K562 (cell line): Measurements from ENCODE around the gene MADD. TPM values are rescaled to one million over a fixed set of nuclear protein-coding genes. Genes with fewer than 3 reads are reported as not detected.

ENCODE experiments used
- ARID3A ChIP-seq: IDR thresholded peaks from 2 replicates; pipeline ENCODE4 v1.6.1; 2012; ENCODE audit warnings: low read depth, low read length, improper control_type of control experiment, borderline replicate concordance
- CTCFL ChIP-seq: IDR thresholded peaks from 2 replicates; pipeline ENCODE4 v1.6.1; 2011; ENCODE audit warnings: borderline replicate concordance, low read depth, mild to moderate bottlenecking, moderate library complexity, low read length; ENCODE audit not compliant: insufficient read depth, poor library complexity, severe bottlenecking
- ERF ChIP-seq: fragments of 450-650 bp; formaldehyde crosslinking; IDR thresholded peaks from 2 replicates; pipeline ENCODE4 v1.4.0; 2020; ENCODE audit warnings: mild to moderate bottlenecking, mixed read lengths
- KAT7 ChIP-seq: sonication (generic); formaldehyde crosslinking; IDR thresholded peaks from 2 replicates; pipeline ENCODE4 v1.8.0; 2022; ENCODE audit warnings: missing genetic modification reagents, mild to moderate bottlenecking, borderline replicate concordance
- KDM4B ChIP-seq, 2 experiments: fragments of 450-650 bp in 1 of 2; sonication (generic) in 1 of 2; IDR thresholded peaks; 2 replicates each; pipeline ENCODE4 v1.6.1; 2016 to 2017; ENCODE audit warnings: borderline replicate concordance in 2 of 2, antibody characterized with exemption in 1 of 2, low read depth in 1 of 2, mild to moderate bottlenecking in 1 of 2
- MCM5 ChIP-seq: fragments of 450-650 bp; IDR thresholded peaks from 2 replicates; pipeline ENCODE4 v1.6.1; 2016; ENCODE audit warnings: low read depth
- NFIX ChIP-seq: fragments of 250-450 bp; sonication (Bioruptor Pico); IDR thresholded peaks from 2 replicates; pipeline ENCODE4 v1.4.0; 2020; ENCODE audit warnings: low read depth, mild to moderate bottlenecking, moderate library complexity
- NFYB ChIP-seq: IDR thresholded peaks from 2 replicates; pipeline ENCODE4 v1.6.1; 2011; ENCODE audit warnings: mild to moderate bottlenecking, moderate library complexity; ENCODE audit not compliant: insufficient read length; ENCODE audit errors: extremely low read depth
- NR2C2 ChIP-seq, 2 experiments: fragments of 200-800 bp in 1 of 2; sonication (Bioruptor generic) in 1 of 2; sonication (generic) in 1 of 2; formaldehyde crosslinking in 1 of 2; IDR thresholded peaks; 2 replicates each; pipeline versions ENCODE4 v1.6.1 to v1.8.0; 2016 to 2022; ENCODE audit warnings: mild to moderate bottlenecking in 1 of 2, missing compliant biosample characterization in 1 of 2, missing genetic modification characterization in 1 of 2, missing genetic modification reagents in 1 of 2
- PHB ChIP-seq: fragments of 250-450 bp; sonication (Bioruptor Pico); IDR thresholded peaks from 2 replicates; pipeline ENCODE4 v1.5.0; 2021
- RNF2 ChIP-seq: sonication (generic); IDR thresholded peaks from 2 replicates; pipeline ENCODE4 v1.6.1; 2016
- SIN3B ChIP-seq: fragments of 450-650 bp; IDR thresholded peaks from 2 replicates; pipeline ENCODE4 v1.6.1; 2017; ENCODE audit warnings: low read depth, mild to moderate bottlenecking, moderate library complexity
- SIRT6 ChIP-seq: IDR thresholded peaks from one replicate; pipeline ENCODE4 v1.6.1; 2012; ENCODE audit warnings: low read depth, mild to moderate bottlenecking, control low read depth, inconsistent platforms, low read length, moderate library complexity
- SRSF1 ChIP-seq: fragments of 200-400 bp; formaldehyde crosslinking; IDR thresholded peaks from 2 replicates; pipeline ENCODE4 v1.6.1; 2017; ENCODE audit warnings: mild to moderate bottlenecking, low read depth, low read length, moderate library complexity
- ZNF175 ChIP-seq: fragments of 200-800 bp; sonication (Bioruptor generic); IDR thresholded peaks from 2 replicates; pipeline ENCODE4 v1.6.1; 2016; ENCODE audit warnings: low read depth, mild to moderate bottlenecking, missing genetic modification characterization, missing compliant biosample characterization
- polyA plus RNA-seq, 8 experiments: library from polyadenylated mRNA; depleted of rRNA in 4 of 8; stranded (reverse) in 5 of 8; unstranded in 3 of 8; fragments of >200 nt; fragmentation: Nextera tagmentation in 2 of 8; fragmentation: Illumina TruSeq in 1 of 8; extraction: Ambion mirVana in 2 of 8; extraction: Trizol in 1 of 8; gene quantifications; 2 replicates each; pipeline versions ENCODE4 v1.2.1 to v1.2.3, GENCODE V29; 2011 to 2014; ENCODE audit warnings: inconsistent platforms in 1 of 8, missing spikeins in 1 of 8
- total RNA-seq, 7 experiments: library from RNA; depleted of rRNA in 6 of 7; stranded (reverse); fragments of >200 nt in 6 of 7; fragmentation: Illumina TruSeq in 2 of 7; extraction: Trizol in 2 of 7; gene quantifications; 2 replicates each; pipeline versions ENCODE4 v1.2.1 to v1.2.3, GENCODE V29; 2011 to 2021; ENCODE audit warnings: low replicate concordance in 1 of 7
- TF ChIP-seq, protein P1 (sequence below): fragments of 250-450 bp; sonication (Bioruptor Pico); IDR thresholded peaks from 2 replicates; pipeline ENCODE4 v1.5.0; 2021; ENCODE audit warnings: mild to moderate bottlenecking, borderline replicate concordance
- TF ChIP-seq, protein P2 (sequence below): sonication (generic); formaldehyde crosslinking; IDR thresholded peaks from 2 replicates; pipeline ENCODE4 v1.8.1; 2023; ENCODE audit warnings: mild to moderate bottlenecking, missing genetic modification reagents

The MADD gene
- total and polyA plus RNA-seq, 9 of the 15 experiments (the other 6 are each of a cell fraction or from before 2014, with no cell fraction given): 0.68 to 57.6 (median 33.6) TPM

GRCh38 chr11:47355283-47356128, 85.6 kb downstream of the MADD start (continued):
- TF ChIP-seq ZNF175 (no peak), KDM4B (IDR thresholded peaks at IDR 0.05; ENCODE audit: borderline replicate concordance in 2 of 2, low read depth in 1 of 2) (no peak), NFYB (no peak), CTCFL (peak; percentile 52), SIRT6 (no peak), SRSF1 (no peak), SIN3B (no peak), NR2C2 (CRISPR knock-in tag; IDR thresholded peaks at IDR 0.05) (peak; percentile 70; the same call in 1 of the 2 replicates), NR2C2 (tag; IDR thresholded peaks at IDR 0.05) (peak; percentile 66; the same call in 1 of the 2 replicates), ARID3A (no peak), ERF (CRISPR knock-in tag) (no peak), MCM5 (no peak), NFIX (no peak), RNF2 (no peak), KAT7 (CRISPR knock-in tag) (no peak), PHB (CRISPR knock-in tag) (no peak)
- TF ChIP-seq, protein P1, sequence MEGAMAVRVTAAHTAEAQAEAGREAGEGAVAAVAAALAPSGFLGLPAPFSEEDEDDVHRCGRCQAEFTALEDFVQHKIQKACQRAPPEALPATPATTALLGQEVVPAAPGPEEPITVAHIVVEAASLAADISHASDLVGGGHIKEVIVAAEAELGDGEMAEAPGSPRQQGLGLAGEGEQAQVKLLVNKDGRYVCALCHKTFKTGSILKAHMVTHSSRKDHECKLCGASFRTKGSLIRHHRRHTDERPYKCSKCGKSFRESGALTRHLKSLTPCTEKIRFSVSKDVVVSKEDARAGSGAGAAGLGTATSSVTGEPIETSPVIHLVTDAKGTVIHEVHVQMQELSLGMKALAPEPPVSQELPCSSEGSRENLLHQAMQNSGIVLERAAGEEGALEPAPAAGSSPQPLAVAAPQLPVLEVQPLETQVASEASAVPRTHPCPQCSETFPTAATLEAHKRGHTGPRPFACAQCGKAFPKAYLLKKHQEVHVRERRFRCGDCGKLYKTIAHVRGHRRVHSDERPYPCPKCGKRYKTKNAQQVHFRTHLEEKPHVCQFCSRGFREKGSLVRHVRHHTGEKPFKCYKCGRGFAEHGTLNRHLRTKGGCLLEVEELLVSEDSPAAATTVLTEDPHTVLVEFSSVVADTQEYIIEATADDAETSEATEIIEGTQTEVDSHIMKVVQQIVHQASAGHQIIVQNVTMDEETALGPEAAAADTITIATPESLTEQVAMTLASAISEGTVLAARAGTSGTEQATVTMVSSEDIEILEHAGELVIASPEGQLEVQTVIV (CRISPR knock-in tag): no peak
- TF ChIP-seq, protein P2, sequence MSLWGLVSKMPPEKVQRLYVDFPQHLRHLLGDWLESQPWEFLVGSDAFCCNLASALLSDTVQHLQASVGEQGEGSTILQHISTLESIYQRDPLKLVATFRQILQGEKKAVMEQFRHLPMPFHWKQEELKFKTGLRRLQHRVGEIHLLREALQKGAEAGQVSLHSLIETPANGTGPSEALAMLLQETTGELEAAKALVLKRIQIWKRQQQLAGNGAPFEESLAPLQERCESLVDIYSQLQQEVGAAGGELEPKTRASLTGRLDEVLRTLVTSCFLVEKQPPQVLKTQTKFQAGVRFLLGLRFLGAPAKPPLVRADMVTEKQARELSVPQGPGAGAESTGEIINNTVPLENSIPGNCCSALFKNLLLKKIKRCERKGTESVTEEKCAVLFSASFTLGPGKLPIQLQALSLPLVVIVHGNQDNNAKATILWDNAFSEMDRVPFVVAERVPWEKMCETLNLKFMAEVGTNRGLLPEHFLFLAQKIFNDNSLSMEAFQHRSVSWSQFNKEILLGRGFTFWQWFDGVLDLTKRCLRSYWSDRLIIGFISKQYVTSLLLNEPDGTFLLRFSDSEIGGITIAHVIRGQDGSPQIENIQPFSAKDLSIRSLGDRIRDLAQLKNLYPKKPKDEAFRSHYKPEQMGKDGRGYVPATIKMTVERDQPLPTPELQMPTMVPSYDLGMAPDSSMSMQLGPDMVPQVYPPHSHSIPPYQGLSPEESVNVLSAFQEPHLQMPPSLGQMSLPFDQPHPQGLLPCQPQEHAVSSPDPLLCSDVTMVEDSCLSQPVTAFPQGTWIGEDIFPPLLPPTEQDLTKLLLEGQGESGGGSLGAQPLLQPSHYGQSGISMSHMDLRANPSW (CRISPR knock-in tag): no peak
